NCI-H748 (cell line): ENCODE data around the gene PAX5.

Source experiments
- DNase-seq: peaks from one replicate; lab custom pipeline; 2025; ENCODE audit not compliant: unreplicated experiment; lab: John Stamatoyannopoulos, UW

The PAX5 gene

DNA sequence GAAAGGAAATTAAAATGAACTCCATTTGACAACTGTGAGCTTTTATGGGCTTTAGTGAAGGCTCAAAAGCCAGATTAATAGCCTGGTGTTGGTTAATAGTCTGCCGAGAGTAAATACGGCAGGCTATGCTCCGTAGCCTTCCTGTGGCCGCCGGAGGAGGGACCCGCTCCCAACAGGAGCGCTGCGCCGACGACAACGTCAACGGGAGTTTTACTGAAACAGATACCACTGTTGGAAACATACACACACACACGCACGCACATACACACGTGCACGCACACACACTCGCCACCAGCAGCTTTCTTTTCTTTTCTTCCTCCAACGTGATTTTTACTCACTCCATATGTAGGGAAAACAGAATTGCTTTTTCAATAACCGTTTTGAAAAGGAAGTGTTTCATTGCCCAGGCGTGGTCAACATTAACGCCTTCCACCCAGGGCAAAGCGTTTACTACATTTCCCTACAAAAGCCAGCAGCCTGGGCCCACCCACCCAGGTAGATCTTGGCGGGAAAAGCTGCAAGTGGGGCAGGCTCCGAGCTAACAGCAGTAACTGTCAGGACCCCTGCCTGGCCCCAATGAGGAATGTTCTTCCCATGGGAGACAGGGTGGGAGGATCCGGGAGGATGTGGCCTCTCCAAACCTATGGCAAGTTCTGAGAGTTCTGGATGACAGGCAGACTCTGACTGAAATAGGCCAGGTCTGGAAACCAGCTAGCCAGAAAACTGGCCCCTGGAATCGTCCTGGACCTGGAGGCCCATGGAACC is 72.3 kb downstream of the PAX5 start:
- no peak for DNase-seq

DNA sequence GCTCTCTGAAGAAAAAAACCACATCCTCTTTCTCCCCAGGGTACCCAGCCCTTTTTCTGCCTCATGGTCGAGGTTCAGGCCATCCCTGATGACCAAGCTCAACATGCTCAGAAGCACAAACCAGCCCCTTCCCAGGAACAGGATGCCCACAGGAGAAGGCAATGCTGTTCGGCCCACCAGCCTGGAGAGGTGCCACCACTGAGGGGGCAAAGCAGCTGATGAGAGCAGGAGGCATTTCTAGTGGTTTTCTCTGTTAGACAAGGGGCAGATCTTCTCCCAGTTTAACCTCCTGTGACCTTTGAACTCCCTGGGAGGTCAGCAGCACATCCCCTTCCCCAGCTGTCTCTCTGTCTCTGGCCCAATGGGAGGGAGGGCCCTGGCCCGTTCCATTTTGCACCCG is 73.0 kb downstream of the PAX5 start:
- no peak for DNase-seq

DNA sequence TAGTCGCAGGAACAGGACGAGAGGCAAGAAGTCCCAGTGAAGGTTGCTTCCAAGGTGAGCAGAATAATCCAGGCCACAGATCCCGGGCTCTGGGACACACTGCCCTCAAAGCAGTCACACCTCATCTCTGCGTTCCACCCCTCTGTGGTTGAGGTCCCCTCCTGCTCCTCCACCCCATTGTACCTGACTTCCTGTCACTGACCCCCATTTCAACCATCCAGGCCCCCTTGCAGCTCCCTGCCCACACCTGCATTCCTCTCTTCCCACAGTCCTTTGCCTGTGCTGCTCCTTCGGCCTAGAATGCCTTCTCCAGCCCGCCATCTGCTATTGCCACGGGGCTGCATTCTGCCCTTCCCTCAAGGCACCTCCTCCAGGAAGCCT is 73.5 kb downstream of the PAX5 start:
- no peak for DNase-seq

DNA sequence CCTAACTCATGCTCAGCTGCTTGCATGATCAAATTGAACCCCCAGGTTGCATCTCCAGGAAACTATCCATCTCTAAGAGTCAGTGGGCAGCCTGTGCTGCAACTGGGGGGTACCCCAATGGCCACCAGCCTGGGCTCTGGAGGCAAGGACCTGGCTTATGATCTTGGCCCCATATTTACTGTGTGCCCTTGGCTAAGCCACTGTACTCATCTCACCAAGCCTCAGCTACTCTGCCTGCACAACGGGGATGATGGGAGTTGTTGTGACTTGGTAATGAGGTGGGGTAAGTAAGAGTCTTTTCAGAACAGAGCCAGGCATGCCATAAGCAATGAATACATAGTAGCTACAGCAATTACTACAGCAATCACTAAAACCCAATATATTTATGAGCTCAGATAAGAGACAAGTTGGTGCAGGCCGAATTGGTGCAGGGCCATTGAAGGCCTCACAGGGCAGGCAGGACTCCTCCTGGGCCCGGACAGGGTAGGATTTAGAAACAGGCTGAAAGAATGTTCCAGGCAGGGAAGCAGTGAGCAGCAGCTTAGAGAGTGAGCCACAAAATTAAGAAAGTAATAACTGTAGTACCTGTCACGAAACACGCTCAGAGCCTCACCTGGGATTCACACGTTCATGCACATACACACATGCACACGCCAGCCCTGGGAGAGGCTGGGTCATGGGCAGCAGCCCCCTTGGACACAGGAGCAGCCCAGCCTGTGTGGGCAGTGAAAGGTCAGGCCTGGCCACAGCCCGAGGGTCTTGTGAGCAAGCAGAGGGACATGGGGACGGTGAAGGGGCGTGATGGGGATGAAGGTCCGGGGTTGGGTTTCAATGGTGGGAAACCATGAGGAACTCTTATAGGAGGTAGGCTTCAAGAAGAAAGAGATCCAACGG is 74.1 kb downstream of the PAX5 start:
- no peak for DNase-seq

DNA sequence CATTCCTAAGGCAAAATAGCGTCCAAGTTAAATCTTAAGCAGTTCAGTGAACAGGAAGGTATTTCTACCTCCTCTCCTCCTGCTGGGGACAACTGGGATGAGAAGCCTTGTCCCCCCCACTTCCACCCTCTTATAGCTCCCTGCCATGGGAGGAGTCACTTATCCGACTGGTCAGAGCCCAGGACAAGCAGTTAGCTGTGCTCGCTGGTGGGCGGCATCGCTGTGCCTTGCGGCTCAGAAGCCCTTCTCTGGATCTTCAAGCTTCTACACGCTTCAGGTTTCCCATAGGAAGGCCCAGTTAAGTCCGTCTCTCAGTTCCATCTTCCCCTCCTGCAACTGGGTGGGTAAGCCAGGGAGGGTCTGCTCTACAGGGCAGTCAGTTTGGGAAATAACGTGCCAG is 77.2 kb downstream of the PAX5 start:
- DNase-seq: no peak

DNA sequence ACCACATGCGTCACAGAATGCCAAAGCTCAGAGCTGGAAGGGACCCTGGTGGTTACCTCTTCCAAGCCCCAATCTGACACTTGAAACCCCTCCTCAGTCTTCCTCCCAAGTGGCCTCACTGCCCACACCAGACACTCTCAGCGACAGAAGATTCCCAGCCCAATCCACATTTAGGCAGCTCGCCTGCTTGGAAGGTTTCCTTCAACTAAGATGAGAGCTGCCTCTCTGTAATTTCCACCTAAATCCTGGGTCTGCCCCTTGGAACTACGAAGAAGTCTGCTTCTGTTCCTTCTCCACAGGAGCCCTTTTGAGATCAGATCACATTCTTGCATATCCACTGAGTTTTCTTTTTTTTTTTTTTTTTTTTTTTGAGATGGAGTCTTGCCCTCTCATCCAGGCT is 83.7 kb downstream of the PAX5 start:
- DNase-seq: no peak

DNA sequence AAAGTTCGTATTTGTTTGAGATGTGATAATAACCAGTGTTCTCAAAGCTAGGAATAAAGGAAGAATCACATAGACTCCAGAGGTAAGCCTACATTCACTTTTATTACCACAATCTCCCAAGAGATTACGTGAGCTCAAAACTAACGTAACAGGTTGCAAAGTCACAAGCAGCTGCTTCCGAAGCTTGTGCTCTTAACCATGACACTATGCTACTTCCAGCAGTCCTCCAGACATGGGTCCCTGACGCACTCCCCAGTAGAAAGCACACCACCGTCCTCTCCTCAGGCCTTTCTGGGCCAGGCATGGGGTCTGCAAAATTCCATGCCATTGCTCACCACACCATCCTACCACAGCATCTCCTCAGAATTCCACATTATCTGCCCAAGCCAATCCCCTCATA is 84.6 kb downstream of the PAX5 start:
- DNase-seq: no peak

DNA sequence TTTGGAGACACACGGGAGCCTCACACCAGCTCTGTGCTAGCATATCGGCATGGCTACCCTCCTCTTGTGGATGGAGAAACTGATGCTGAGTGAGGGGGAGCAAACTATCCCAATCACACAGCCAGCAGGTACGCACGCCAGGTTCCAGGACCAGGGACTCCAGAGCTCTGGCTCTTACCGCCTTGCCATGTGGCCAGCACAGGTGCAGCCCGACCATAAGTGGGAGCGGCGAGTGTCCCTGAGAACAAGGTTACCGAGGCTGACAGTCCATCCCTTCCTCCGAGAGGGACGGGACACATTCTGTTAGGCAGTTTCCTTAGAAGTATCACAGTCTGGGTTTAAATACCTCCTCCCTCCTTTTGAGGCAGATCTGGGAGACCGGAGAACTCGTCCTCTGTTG is 86.0 kb downstream of the PAX5 start:
- no peak for DNase-seq

DNA sequence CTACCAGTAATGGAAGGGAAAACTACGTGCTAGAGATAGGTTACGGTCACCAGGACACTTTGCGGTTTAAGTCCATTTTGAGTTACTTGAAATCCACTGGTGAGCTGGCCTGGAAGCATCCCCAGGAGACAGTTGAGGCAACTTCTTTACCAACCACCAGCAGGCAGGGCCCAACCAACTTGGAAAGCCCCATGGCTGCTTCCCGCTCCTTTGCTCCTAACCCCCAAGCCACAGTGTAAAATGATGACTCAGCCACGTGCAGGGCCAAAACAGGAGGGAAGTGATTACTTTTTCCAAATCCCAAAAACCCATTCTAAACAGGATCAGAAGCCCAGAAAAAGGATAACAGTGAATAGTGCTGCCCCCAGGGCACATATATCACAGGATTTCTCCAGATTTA is 87.4 kb downstream of the PAX5 start:
- DNase-seq: no peak

DNA sequence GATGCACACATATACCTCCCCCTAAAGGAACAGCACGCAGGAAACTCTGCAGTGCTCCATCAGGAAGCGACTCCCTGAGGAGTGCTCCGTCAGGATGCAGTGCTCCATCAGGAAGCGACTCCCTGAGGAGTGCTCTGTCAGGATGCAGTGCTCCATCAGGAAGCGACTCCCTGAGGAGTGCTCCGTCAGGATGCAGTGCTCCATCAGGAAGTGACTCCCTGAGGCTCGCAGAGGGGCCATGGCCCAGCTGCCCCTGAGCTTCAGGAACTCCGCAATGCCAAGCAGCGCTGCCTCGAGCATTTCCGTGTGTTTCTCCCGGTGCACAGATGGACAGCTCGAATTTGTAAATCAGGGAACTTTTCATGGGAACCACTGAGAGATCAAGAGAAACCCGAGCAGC is 88.1 kb downstream of the PAX5 start:
- no peak for DNase-seq

DNA sequence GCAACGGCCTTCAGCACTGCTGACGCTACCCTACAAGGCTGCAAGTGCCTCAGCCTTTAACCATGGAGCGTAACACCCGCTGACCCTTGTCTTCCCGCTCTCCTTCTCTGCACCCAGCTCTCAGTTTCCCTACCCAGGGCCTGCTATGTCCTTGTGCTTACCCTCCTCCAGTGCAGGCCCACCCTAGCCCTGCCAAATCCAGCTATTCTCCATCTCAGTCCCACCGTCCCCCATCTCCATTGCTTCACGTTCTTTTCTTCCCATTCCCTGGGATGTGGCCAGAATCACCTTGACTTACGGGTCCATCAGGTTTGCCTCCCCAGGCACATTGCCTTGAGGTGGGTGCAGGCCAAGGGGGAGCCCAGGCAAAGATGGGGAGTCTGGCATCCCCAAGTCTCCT is 91.2 kb downstream of the PAX5 start:
- no peak for DNase-seq

DNA sequence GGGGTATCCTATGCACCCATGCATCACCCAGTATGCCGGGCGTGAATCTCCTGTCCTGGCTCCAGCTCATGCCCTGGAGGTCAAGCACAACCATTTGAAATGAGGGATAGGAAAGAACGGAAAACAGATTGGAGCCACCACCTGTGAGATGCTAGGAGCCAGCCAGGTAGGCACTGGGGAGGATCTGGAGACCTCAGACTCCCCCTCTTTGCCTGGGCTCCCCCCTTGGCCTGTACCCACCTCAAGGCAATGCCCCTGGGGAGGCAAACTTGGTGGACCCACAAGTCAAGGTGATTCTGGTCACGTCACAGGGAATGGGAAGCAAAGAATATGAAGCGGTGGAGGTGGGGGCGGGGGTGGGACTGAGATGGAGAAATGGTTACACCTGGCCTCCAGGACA is 92.6 kb downstream of the PAX5 start:
- DNase-seq: no peak

DNA sequence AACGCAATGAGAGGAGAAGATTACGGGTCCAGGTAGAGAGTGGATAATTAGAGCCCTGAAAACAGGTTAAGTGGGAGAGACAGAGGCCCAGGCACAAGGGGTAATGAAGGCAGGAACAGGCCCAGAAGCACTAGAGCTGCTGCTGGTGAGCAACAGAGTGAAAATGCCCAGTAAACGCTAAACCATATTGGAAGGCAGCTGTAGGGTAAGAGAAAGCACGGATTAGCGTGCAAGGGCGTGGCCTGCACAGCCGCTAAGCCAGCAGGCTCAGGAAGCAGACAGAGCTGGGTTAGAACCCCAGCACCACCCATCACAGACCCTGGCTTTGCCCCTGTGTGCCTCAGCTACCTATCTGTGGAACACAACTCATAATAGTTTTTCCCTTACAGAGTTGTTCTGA is 93.2 kb downstream of the PAX5 start:
- DNase-seq: no peak

DNA sequence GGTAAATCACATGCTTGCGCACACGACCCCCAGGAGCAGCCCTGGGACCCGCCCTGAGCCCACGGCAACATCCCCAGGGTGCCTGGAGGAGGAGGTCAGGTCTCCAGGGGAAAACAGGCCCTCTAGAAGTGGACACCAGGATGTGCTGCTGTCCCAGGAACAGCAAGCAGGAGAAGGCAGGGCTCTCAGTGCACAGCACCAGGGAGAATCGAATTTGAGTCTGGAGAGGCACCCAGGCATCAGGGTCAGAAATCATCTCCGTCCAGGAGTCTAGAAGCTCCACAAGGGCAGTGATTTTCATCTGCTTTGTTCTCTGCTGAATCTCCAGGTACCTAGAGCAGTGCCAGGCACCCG is 93.6 kb downstream of the PAX5 start:
- DNase-seq: no peak

DNA sequence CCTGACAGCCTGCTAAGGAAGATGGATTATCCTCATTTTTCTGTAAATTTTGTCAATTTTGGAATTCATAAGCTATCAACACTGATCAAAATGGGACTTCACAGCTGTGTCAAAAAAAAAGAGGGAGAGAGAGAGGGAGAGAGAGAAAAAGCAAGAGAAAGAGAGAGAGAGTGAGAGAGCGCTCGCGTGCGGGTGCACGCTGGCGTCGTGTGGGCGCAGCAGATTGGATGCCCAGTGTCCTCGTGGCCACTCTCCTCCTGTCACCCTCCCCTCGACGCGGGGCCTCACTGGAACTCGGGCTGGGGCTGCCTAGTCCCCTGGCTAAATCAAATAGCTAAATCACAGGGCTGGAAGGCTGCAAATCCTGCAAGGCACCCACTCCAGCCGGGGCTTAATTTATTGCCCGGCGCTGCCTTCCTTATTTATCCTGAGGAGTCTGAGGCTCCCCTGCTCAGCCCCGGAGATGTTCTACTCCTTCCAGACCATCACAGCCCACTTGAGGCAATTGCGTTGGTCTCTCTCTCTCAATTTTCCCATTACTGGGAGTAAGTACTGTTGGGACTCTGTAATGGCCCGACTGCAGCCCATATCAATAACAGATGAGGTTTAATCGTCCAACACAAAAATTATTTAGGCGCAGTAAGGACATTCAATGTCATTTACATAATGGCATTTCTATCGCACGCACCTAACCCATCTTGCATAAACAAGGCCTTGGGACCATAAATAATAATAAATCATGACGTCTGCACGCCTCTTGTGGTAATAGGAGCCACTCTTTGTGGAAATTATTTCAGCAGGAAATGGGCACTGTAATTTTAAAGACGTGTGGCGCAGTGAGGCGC is 94.2 kb downstream of the PAX5 start:
- DNase-seq: no peak

DNA sequence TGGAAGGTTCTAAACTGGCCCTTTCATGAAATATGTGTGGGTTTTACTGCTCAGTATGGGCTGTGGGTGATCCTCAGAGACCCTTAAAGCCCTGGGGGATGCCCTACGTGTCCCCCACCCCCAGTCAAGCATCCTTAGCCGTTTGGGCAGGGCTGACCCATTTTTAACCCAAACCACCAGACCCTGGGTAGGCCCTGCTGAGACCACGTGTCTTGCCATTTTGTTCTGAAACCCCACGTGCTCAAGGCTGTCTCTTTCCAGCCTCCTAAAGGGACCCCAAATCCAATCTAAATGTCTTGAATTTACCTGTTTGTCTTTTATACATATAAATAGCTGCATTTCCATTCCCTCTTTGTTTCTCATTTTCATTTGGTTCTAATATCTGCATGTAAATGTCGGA is 94.9 kb downstream of the PAX5 start:
- DNase-seq: no peak

DNA sequence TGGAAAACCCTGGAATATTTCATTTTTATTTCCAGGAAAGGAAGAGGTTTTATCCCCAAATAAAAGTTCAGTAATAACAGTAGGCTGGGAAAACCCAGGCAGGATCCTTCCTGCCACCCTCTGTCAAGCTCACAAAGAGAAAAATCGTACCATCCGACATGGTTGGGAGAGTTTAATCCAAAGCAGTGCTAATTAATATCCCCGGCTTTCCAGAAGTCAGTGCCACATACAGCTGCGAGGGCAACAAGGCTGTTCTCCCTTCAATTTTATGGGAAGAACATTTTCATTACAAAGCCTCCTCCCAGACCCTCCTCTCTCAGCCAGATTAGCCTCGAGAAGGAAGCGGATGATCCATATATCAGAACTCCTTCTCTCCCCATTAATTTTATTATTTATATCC is 95.5 kb downstream of the PAX5 start:
- no peak for DNase-seq

DNA sequence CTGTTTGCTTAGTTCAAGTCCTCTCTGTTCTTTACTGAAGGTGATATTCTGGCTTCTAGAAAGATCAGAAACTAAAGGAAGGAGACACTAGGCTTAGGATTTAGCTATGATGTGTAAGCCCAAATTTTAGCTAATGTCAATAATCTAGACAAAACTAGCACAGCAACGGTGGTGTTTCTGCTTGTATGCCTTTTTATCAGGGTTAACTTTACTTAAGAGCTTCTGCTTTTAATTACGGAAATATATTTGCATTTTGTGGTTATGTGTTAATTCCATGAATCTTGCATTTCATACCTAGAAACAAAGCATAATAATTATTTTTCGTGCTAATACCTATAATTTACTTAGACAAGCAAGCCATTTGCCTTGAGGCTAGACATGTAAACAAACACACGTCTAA is 96.1 kb downstream of the PAX5 start:
- no peak for DNase-seq

DNA sequence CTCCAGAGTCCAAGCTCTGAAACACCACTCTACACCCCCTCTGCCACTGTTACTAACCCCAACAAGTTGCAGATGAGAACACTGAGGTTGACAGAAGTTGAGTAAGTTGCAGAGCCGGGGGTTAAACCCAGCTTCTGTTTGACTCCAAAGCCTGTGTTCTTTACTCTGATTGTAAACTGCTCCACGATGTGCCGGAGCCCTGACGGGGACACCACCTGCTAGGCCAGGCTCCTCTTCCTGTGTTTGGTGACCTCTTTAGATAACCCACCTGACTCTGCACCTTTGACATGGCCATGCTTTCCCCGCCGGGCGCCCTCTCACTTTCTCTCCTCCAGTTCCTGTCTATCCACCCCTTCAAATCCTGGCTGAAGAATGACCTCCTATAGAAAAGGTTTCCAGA is 96.7 kb downstream of the PAX5 start:
- no peak for DNase-seq

DNA sequence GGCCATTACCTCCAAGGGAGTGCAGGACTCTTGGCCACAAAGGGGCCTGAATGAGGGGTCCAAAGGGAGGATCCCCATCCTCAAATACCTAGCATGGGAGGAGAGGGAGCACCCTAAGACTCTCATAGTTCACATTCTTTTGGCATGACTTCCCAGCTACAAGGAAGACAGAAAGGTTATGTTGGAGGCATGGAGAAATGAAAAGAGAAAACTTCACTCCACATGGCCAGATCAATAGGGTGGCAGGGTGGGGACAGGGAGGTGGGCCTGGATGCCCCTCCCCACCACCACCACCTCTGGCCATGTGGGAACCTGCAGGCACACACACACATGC is 97.6 kb downstream of the PAX5 start:
- DNase-seq: no peak

DNA sequence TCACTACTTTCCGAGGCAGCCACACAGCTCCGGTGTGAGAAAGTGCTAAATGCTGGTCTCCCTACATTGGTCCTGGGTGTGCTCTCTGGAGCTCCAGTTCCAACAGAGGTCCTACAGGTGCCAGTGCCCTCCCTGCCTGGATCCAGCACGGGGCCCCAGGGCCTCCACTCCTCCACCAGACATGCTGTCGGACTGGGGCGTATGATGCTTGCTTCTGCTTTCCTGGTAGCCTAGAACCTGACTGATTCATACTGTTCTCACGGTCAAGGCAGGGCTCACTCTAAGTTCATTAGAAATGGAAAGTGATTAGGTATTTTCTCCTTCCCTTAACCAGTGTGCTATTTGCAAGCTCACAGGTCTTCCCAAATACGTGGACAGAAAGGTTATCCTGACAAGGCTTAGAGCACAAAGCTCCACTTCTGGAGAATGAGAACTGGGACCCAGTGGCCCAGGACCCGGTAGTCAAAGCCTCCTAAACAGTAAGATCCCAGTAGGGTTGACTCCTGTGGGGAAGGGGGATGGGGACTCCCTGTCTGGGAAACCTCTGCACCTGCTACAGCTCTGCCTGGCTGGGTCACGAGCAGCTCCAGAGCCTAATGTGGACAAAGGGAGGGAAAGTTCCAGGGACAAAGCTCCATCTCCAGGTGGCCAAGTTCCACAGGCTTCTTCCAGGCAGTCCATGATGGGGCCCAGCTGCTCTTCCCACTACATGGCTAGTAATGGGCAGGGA is 98.1 kb downstream of the PAX5 start:
- no peak for DNase-seq
